Nephron progenitor cell (in vitro differentiated cells): Measurements from ENCODE around the gene ELMO1.

ENCODE experiments used
- DNase-seq: peaks from one replicate; pipeline ENCODE4 v3.0.0; 2021
- H3K27ac Mint-ChIP-seq: 2 replicates; pipeline ENCODE4 v1.8.0; 2021; ENCODE audit warnings: mild to moderate bottlenecking, moderate library complexity, mixed read lengths
- H3K27me3 Mint-ChIP-seq: 2 replicates; pipeline ENCODE4 v1.8.0; 2021; ENCODE audit warnings: mild to moderate bottlenecking, low read depth, mixed read lengths; ENCODE audit not compliant: poor library complexity
- H3K36me3 Mint-ChIP-seq: 2 replicates; pipeline ENCODE4 v1.8.0; 2021; ENCODE audit warnings: low read depth, mixed read lengths
- H3K4me1 Mint-ChIP-seq: 2 replicates; pipeline ENCODE4 v1.8.0; 2021; ENCODE audit warnings: mixed read lengths
- H3K4me3 Mint-ChIP-seq: 2 replicates; pipeline ENCODE4 v1.8.0; 2021; ENCODE audit warnings: mild to moderate bottlenecking, moderate library complexity, mixed read lengths
- H3K9me3 Mint-ChIP-seq: 2 replicates; pipeline ENCODE4 v1.8.0; 2021; ENCODE audit warnings: mild to moderate bottlenecking, moderate library complexity, mixed read lengths
- CTCF ChIP-seq: fragments of 200-600 bp; sonication (generic); IDR thresholded peaks from 2 replicates; pipeline ENCODE4 v1.5.0; 2021; ENCODE audit warnings: antibody characterized with exemption

The ELMO1 gene

GRCh38 chr7:36951257-36951697, 497.4 kb downstream of the ELMO1 start:
- H3K4me3 Mint-ChIP-seq: no peak overlapping the region
- TF ChIP-seq CTCF: no peak
- peaks cover 38% of the 10 kb centered on the region for H3K4me1 Mint-ChIP-seq
- peaks cover 3% of the 10 kb centered on the region for H3K9me3 Mint-ChIP-seq
- H3K36me3 Mint-ChIP-seq: peaks cover 18% of the 10 kb centered on the region
- DNase-seq: no peak
- peaks cover 10% of the 10 kb centered on the region for H3K27me3 Mint-ChIP-seq
- no peak overlapping the region for H3K27ac Mint-ChIP-seq

- peak overlapping the region; percentile 13 for H3K27ac Mint-ChIP-seq
- H3K27me3 Mint-ChIP-seq: peaks cover 7% of the 10 kb centered on the region
- peaks cover 3% of the 10 kb centered on the region for H3K9me3 Mint-ChIP-seq
- H3K4me3 Mint-ChIP-seq: peak overlapping the region; percentile 6
- peaks cover 18% of the 10 kb centered on the region for H3K36me3 Mint-ChIP-seq
- peaks cover 45% of the 10 kb centered on the region for H3K4me1 Mint-ChIP-seq
- TF ChIP-seq CTCF: no peak
- no peak for DNase-seq
Measured at GRCh38 chr7:36949711-36950600, 498.7 kb downstream of the ELMO1 start.

- TF ChIP-seq CTCF: no peak
- no peak overlapping the region for H3K27ac Mint-ChIP-seq
- no peak for DNase-seq
- H3K9me3 Mint-ChIP-seq: peaks cover 3% of the 10 kb centered on the region
- peaks cover 18% of the 10 kb centered on the region for H3K36me3 Mint-ChIP-seq
- peaks cover 36% of the 10 kb centered on the region for H3K4me1 Mint-ChIP-seq
- peaks cover 3% of the 10 kb centered on the region for H3K27me3 Mint-ChIP-seq
- H3K4me3 Mint-ChIP-seq: no peak overlapping the region
Measured at GRCh38 chr7:36946401-36946739, 502.3 kb downstream of the ELMO1 start.

- Mint-ChIP-seq H3K27me3 (peaks cover 3% of the 10 kb centered on the region), H3K4me1 (peaks cover 36% of the 10 kb centered on the region), H3K27ac (no peak overlapping the region), H3K36me3 (peaks cover 18% of the 10 kb centered on the region), H3K9me3 (peaks cover 5% of the 10 kb centered on the region), H3K4me3 (no peak overlapping the region)
- DNase-seq: no peak
- TF ChIP-seq CTCF: no peak
Measured at GRCh38 chr7:36945612-36946400, 502.9 kb downstream of the ELMO1 start.

GRCh38 chr7:36944838-36945237, 503.8 kb downstream of the ELMO1 start:
- Mint-ChIP-seq H3K4me3 (no peak overlapping the region), H3K9me3 (peaks cover 13% of the 10 kb centered on the region), H3K27ac (no peak overlapping the region), H3K27me3 (peaks cover 3% of the 10 kb centered on the region), H3K36me3 (peaks cover 19% of the 10 kb centered on the region), H3K4me1 (peaks cover 28% of the 10 kb centered on the region)
- no peak for DNase-seq
- TF ChIP-seq CTCF: no peak
